ENCODE results near the gene EEF1AKMT4. TPM values are rescaled to one million over a fixed set of nuclear protein-coding genes. Genes with fewer than 3 reads are reported as not detected.

Gene EEF1AKMT4
- polyA plus RNA-seq, 2 of the 4 experiments (the other 2 are of a cell fraction), result 9.8 to 12.7 TPM

DNA sequence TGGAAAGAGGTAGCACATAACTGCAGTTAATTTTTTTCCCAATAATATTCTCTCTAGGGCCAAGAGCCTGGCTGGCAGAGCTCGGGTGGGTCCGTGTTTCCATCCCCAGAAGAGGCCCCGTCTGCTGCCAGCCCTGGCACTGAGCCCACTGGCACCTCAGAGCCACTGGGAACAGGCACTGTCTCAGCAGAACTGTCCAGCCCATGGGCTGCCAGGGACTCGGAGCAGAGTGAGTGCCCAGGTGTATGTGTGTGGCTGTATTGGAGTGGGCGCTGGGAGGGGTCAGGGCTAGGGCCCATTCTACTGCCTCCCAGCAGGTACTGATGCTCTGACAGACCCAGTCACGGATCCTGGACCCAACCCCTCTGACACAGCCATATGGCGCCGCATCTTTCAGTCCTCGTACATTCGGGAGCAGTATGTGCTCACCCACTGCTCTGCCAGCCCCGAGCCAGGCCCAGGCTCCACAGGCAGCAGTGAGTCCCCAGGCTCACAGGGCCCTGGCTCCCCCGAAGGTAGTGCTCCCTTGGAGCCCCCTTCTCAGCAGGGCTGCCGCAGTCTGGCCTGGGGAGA is 11.1 kb upstream of the EEF1AKMT4 start:
- no peak for DNase-seq (ENCODE audit: low read depth in 1 of 2, low spot score in 1 of 2)
- no peak for ATAC-seq
- 80% methylated on average over 11 of the region's 13 CpGs for WGBS (ENCODE audit: missing lambda C conversion rate)
- FAIRE-seq, result no peak
- TF ChIP-seq, protein P1, sequence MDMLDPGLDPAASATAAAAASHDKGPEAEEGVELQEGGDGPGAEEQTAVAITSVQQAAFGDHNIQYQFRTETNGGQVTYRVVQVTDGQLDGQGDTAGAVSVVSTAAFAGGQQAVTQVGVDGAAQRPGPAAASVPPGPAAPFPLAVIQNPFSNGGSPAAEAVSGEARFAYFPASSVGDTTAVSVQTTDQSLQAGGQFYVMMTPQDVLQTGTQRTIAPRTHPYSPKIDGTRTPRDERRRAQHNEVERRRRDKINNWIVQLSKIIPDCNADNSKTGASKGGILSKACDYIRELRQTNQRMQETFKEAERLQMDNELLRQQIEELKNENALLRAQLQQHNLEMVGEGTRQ (IDR thresholded peaks at IDR 0.05), result no peak
- TF ChIP-seq, protein P2, sequence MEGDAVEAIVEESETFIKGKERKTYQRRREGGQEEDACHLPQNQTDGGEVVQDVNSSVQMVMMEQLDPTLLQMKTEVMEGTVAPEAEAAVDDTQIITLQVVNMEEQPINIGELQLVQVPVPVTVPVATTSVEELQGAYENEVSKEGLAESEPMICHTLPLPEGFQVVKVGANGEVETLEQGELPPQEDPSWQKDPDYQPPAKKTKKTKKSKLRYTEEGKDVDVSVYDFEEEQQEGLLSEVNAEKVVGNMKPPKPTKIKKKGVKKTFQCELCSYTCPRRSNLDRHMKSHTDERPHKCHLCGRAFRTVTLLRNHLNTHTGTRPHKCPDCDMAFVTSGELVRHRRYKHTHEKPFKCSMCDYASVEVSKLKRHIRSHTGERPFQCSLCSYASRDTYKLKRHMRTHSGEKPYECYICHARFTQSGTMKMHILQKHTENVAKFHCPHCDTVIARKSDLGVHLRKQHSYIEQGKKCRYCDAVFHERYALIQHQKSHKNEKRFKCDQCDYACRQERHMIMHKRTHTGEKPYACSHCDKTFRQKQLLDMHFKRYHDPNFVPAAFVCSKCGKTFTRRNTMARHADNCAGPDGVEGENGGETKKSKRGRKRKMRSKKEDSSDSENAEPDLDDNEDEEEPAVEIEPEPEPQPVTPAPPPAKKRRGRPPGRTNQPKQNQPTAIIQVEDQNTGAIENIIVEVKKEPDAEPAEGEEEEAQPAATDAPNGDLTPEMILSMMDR (IDR thresholded peaks at IDR 0.05), result no peak
- TF ChIP-seq TFCP2L1 (CRISPR knock-in tag; IDR thresholded peaks at IDR 0.05), result no peak
- no peak for TF ChIP-seq JUNB (IDR thresholded peaks at IDR 0.05)
- TF ChIP-seq BHLHE40 (IDR thresholded peaks at IDR 0.05; ENCODE audit: low read depth, low read length), result no peak
- no peak for TF ChIP-seq ZNF302 (CRISPR knock-in tag; IDR thresholded peaks at IDR 0.05)
- no peak for TF ChIP-seq RAD21 (conservative IDR thresholded peaks at IDR 0.05 in 1 of 2, IDR thresholded peaks at IDR 0.05 in 1 of 2)
- TF ChIP-seq RNF2 (IDR thresholded peaks at IDR 0.05; ENCODE audit: borderline replicate concordance, low read depth), result no peak
- no peak for TF ChIP-seq SREBF2 (IDR thresholded peaks at IDR 0.05)
- no peak for TF ChIP-seq JUN (IDR thresholded peaks at IDR 0.05)
- no peak for TF ChIP-seq SMC3 (IDR thresholded peaks at IDR 0.05)
- TF ChIP-seq POLR2AphosphoS2 (conservative IDR thresholded peaks at IDR 0.05; ENCODE audit: low read length), result no peak
- TF ChIP-seq, protein P3, sequence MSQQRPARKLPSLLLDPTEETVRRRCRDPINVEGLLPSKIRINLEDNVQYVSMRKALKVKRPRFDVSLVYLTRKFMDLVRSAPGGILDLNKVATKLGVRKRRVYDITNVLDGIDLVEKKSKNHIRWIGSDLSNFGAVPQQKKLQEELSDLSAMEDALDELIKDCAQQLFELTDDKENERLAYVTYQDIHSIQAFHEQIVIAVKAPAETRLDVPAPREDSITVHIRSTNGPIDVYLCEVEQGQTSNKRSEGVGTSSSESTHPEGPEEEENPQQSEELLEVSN (IDR thresholded peaks at IDR 0.05; ENCODE audit: borderline replicate concordance, low read depth), result no peak
- TF ChIP-seq, protein P4, sequence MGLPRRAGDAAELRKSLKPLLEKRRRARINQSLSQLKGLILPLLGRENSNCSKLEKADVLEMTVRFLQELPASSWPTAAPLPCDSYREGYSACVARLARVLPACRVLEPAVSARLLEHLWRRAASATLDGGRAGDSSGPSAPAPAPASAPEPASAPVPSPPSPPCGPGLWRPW (IDR thresholded peaks at IDR 0.05), result no peak
- no peak overlapping the region for H3K27ac ChIP-seq
- no peaks in the 10 kb centered on the region for H3K9me3 ChIP-seq
- POLR2A ChIA-PET, result no interaction called here
- CTCF ChIA-PET, result interaction anchor here (3.7 to 5.3 kb wide), 2 partner anchors 10 to 12 kb away, joined by 19 to 44 read pairs; partner anchors contain the start of genes EEF1AKMT4 and VWA5B2
- no peak overlapping the region for H3K4me3 ChIP-seq
- no peak overlapping the region for H3K4me2 ChIP-seq
- peaks cover 7% of the 10 kb centered on the region; the same call in 2 of the 3 replicates for H3K4me1 ChIP-seq

DNA sequence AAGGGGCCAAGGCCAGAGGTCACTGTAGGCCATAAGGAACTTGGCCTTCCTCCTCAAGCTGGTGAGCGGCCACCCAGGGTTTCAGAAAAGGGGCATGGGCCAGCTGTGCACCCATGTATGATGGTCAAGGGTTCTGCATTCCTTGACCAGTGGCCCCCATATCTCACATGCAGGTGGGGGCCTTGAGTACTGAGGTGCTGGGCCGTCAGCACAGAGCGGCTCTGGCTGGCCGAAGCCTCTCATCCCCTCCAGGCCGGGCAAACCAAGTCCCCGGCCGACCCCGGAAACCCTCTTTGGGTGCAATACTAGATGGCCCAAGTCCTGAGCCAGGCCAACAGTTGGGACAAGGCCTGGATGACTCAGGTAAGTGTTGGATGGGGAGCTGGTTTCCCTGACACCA is 10.3 kb upstream of the EEF1AKMT4 start:
- FAIRE-seq, result no peak
- CTCF ChIA-PET, result interaction anchor here (1.5 to 5.3 kb wide), 5 partner anchors 11 to 343 kb away, joined by 3 to 44 read pairs (median 7); partner anchors contain the start of genes EEF1AKMT4 and VWA5B2

More for the DNA sequence above, 10.3 kb upstream of the EEF1AKMT4 start:
- Histone ChIP-seq H3K27ac (no peak overlapping the region), H3K4me1 (peaks cover 4% of the 10 kb centered on the region; the same call in 2 of the 3 replicates), H3K4me3 (no peak overlapping the region), H3K9me3 (no peaks in the 10 kb centered on the region), H3K4me2 (no peak overlapping the region)
- TF ChIP-seq, protein P2 (IDR thresholded peaks at IDR 0.05), result no peak
- no peak for TF ChIP-seq ESRRA (IDR thresholded peaks at IDR 0.05; ENCODE audit: borderline replicate concordance, low read length)
- TF ChIP-seq CBX8 (IDR thresholded peaks at IDR 0.05), result no peak
- no peak for TF ChIP-seq NPAS2 (CRISPR knock-in tag; IDR thresholded peaks at IDR 0.05; ENCODE audit: borderline replicate concordance)
- TF ChIP-seq TFCP2L1 (CRISPR knock-in tag; IDR thresholded peaks at IDR 0.05), result no peak
- TF ChIP-seq, protein P5, sequence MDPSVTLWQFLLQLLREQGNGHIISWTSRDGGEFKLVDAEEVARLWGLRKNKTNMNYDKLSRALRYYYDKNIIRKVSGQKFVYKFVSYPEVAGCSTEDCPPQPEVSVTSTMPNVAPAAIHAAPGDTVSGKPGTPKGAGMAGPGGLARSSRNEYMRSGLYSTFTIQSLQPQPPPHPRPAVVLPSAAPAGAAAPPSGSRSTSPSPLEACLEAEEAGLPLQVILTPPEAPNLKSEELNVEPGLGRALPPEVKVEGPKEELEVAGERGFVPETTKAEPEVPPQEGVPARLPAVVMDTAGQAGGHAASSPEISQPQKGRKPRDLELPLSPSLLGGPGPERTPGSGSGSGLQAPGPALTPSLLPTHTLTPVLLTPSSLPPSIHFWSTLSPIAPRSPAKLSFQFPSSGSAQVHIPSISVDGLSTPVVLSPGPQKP (IDR thresholded peaks at IDR 0.05; ENCODE audit: low read depth, low read length), result no peak
- TF ChIP-seq KDM5A (IDR thresholded peaks at IDR 0.05), result no peak
- no peak for TF ChIP-seq ZNF302 (CRISPR knock-in tag; IDR thresholded peaks at IDR 0.05)
- no peak for TF ChIP-seq GATA3 (IDR thresholded peaks at IDR 0.05; ENCODE audit: borderline replicate concordance)
- TF ChIP-seq, protein P4 (IDR thresholded peaks at IDR 0.05), result no peak
- TF ChIP-seq CEBPB (IDR thresholded peaks at IDR 0.05), result no peak
- POLR2A ChIA-PET, result no interaction called here
- no peak for ATAC-seq
- DNase-seq (ENCODE audit: low read depth in 1 of 2, low spot score in 1 of 2), result no peak
- 75% methylated on average over 1 of the region's 8 CpGs for WGBS (ENCODE audit: missing lambda C conversion rate)
